AG09319 (cell line): ENCODE measurements around the gene HMX1.

Source experiments
- DNase-seq: peaks from one replicate; pipeline ENCODE4 v3.0.0-alpha.2; 2010; ENCODE audit warnings: low read depth; ENCODE audit errors: extremely low read depth
- TF ChIP-seq, protein P1 (sequence below): IDR thresholded peaks from 2 replicates; pipeline ENCODE4 v1.5.1; 2011; ENCODE audit warnings: low read depth, mild to moderate bottlenecking, inconsistent platforms, low read length, moderate library complexity

HMX1 gene

GRCh38 chr4:8870647-8871416 is 807 bp downstream of the HMX1 start:
- TF ChIP-seq, protein P1, sequence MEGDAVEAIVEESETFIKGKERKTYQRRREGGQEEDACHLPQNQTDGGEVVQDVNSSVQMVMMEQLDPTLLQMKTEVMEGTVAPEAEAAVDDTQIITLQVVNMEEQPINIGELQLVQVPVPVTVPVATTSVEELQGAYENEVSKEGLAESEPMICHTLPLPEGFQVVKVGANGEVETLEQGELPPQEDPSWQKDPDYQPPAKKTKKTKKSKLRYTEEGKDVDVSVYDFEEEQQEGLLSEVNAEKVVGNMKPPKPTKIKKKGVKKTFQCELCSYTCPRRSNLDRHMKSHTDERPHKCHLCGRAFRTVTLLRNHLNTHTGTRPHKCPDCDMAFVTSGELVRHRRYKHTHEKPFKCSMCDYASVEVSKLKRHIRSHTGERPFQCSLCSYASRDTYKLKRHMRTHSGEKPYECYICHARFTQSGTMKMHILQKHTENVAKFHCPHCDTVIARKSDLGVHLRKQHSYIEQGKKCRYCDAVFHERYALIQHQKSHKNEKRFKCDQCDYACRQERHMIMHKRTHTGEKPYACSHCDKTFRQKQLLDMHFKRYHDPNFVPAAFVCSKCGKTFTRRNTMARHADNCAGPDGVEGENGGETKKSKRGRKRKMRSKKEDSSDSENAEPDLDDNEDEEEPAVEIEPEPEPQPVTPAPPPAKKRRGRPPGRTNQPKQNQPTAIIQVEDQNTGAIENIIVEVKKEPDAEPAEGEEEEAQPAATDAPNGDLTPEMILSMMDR = no peak
- no peak for DNase-seq

GRCh38 chr4:8869898-8870646 is 1.6 kb downstream of the HMX1 start:
- no peak for DNase-seq
- TF ChIP-seq, protein P1 = no peak

DNA sequence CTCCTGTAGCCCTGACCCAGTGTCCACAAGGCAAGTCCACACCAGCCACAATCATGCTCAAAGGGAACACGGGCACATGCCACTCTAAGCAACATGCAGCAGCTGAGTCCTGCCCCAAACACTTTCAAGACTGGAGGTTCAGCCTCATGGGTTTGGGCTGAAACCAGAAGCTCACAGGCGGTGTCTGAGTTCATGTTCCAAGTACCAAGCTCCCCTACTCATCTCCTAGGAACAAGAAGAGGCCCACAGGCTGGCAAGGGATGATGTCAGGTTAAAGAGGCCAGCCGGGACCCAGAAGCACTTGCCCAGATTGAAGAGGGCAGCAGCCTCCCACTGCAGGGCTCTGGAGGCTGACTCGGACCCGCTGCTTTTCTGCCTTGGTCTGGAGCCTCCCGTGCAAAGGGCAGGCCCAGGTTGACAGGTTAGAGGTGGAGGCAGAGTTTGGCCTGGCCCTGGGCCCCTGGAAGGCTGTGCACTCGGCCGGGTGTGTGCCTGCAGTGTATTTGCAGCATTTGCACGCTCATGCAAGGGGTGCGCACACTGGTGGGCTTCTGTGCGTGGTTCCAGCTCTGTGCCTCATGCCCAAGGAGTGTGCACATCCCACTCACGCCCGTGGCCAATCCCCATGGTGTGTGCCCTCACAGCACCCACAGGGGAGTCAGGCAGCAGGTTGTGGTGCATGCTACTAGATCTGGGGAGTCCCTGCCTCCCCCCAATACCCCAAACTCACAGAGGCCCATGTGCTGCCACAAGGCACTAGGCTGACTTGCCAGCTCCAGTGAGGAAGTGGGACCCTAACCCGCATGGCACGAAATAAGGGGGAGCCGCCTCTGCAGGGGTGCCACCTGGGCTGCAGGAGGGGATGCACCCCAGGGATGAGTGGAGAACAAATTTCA is 2.4 kb downstream of the HMX1 start:
- DNase-seq = no peak
- TF ChIP-seq, protein P1 = no peak

DNA sequence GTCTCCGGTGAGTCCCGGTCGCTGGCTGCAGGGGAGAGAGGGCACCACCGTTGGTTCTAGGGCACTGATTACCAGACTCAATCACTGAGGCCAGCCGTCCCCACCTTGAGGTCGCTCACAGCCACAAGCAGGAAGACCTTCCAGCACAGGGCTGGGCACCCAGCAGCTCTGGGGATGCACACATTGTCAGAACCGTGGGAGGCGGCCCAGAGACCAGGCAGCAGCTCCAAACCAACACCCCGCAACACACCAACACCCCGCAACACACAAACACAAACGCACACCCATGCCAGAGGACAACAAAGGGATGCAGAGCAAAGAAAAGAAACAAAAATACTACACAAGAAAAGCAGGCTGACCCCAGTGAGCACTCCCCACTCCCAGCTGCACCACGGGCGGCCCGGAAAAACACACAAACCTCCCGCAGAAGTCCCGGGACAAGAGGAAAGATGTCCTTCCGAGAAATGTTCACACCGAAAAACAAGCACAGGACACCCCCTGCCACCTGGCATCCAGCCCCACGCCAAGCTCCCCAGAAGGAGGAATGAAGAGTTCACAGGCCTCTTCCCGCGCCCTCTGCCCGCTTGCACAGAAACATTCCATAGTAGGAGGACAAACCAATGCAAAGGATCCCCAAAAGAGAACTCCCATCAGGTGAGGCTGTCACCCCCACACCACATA is 3.2 kb downstream of the HMX1 start:
- TF ChIP-seq, protein P1 = no peak
- DNase-seq = no peak

DNA sequence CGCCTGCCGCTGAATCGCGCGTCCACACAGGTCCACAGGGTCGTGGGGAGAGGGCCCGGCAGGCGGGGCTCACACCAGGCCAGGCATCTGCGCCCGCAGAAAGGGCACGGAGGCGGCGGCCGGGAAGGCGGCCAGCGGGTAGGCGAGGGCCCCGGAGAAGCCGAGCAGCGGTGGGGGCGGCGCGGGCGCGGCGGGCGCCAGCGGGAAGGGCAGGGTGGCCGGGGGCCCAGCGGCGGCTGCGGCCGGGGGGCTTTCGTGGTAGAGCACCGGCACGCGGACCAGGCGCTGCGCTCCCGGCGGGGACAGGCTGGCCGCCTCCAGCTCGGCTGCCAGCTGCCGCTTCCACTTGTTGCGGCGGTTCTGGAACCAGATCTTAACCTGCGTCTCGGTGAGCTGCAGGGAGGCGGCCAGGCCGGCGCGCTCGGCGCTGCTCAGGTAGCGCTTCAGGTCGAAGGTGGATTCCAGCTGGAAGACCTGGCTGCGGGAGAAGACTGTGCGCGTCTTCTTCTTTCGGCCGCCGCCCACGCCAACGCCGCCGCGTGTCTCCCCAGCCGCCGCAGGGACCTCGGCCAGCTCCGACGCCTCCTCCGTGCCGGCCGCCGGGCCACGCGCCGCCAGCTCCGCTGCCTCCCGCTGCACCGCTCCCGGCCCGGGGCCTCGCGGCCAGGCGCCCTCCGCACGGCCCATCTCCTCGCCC is 3.9 kb downstream of the HMX1 start:
- TF ChIP-seq, protein P1 = no peak
- no peak for DNase-seq

DNA sequence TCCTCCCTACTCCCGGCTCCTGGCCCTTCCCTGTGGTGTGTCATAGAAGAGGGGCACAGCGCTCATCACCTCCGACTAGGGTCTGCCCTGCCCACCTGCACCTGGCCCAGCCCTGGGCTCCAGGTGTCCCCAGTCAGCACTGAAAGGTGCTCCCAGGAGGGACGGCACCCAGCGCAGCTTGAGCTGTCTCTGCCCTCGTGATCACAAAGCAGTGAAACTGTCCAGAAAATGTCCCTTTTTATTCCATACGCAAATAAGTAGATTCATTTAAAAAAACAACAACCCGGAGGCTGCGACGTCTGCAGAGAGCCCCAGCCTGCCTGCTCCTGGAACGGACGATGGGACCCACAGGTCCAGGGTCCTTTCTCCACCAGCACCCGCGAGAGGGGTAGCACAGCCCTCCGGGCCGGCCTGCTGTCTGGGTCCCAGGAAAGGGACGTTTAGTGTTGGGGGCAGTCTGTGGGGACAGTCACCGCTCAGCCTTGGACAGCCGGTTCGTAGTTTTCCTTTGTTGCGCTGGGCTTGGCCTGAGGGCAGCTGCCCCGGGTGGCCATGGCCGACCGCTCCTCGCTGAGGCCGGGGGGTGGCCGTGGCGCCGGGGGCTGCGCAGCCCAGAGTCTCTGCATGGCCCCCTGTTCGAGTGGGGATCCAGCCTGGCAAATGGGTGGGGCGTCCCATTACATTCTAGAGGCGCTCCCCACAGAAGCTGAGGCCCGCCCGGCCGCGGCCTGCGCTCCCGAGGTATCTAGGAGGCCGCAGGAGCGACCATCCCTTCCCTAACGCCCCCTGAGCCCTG is 4.6 kb downstream of the HMX1 start:
- TF ChIP-seq, protein P1 = no peak
- no peak for DNase-seq
